ENCODE measurements around the gene DCAF15.

Gene DCAF15

DNA sequence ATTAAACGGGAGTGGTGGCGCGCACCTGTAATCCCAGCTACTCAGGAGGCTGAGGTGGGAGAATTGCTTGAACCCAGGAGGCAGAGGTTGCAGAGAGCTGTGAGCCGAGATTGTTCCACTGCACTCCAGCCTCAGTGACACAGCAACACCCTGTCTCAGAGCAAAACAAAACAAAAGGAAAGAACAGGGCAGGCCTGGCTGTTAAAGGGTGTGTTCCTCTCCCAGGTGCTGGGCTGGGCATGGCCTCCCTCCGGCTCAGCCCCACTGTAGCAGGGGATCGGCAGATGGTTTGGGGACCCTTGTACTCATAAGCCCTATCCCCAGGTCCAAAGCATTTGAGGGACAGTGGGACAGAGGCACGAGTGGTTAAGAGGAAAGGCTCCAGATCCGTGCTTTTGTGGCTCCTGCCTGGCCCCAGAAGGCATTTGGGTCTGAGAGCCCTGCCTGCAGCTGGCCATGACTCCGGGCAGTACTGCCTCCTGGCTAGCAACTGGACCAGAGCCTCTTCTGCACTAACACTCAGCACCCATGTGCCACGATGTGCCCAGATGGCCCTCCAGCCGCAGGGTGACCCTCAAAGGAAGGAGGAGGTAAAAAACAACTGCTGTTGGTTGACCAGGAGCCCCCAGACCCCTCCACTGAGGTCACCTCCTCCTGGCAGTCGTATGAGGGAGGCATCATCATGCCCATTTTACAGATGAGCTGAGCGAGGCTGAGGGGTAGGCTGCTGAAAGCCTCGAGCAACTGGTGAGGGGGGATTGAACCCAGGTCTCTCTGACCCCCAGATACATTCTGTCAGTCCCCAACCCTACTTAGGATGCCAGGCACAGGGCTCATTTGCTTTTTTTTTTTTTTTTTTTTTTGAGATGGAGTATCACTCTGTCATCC lies 43.8 kb downstream of the DCAF15 start:
- no peak for DNase-seq

DNA sequence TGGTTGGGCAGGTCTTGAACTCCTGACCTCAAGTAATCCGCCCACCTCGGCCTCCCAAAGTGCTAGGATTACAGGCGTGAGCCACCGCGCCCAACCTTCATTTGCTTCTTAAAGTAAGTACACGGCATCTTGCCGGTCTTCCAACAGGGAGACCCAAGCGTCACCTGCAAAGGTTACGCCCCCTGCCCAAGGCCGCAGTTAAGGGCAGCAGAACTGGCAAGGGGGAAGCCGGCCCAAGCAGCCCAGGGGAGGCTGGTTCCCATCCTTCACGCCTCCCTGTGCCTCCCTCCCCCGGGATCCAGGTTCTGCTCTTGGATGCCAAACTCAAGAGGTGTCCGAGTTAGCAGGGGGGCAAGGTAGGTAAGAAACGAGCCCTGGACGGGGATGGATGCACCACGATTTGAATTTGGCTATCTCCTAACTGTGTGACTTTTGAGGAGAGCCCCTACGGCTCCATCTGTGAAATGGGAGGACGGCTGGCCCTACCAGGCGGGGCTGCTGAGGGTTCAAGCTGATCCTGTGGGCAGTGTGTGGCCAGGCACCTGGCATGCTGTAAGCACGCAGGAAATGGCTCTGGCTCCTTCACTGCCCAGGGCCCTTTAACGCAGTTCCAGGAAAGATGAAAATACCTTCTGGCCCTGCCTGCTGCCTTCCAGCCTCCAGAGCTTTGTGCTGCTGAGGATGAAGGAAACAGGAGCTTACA lies 44.8 kb downstream of the DCAF15 start:
- DNase-seq = no peak

DNA sequence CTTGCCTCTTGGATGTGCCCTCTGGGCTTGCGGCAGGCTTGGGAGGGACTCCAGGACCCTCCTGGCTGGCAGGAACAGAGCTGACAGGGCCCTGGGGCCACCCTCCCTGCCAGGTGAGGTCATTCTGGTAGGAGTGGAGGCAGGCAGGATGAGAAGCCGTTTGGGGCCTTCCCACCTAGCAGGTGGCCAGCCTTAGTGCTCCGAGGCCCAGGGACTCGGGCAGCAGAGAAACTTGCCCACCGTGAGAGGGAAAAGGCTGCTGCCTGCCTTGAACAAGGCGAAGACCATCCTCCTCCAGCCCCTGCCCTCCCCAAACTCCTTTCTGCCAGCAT lies 45.3 kb downstream of the DCAF15 start:
- no peak for DNase-seq

DNA sequence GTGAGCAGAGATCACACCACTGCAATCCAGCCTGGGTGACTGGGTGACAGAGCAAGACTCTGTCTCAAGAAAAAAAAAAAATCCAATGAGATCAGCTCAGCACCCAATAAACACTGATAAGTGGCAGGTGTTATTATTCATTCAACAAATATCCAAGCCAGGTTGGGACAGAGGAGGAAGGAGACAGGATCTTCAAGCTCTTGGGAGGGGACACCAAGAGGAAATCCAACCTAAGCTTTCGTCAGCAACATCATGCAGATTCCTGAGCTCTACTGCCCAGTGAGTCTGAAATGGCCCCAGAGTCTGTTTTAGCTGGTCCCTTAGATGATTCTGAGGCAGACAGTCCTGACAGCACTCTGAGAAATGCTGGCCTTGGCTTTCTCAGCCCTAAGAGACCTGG lies 46.1 kb downstream of the DCAF15 start:
- no peak for DNase-seq

DNA sequence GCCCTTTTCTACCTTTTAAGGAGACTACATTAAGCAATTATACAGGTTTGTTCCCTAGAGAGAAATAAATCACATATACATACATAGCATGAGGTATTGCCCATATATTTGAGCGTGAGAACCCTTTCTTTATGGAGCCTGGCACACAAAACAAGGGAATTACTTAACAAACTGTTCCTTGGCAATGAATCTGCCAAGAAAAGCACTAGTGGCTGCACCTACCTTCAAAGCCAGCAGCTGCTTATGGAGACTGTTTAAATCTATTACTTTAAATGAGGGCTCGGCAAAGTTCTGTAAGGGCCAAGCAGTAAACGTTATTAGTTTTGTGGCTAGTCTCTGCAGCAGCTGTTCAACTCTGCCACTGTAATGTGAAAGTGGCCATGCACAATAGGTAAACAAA lies 46.8 kb downstream of the DCAF15 start:
- DNase-seq = no peak

DNA sequence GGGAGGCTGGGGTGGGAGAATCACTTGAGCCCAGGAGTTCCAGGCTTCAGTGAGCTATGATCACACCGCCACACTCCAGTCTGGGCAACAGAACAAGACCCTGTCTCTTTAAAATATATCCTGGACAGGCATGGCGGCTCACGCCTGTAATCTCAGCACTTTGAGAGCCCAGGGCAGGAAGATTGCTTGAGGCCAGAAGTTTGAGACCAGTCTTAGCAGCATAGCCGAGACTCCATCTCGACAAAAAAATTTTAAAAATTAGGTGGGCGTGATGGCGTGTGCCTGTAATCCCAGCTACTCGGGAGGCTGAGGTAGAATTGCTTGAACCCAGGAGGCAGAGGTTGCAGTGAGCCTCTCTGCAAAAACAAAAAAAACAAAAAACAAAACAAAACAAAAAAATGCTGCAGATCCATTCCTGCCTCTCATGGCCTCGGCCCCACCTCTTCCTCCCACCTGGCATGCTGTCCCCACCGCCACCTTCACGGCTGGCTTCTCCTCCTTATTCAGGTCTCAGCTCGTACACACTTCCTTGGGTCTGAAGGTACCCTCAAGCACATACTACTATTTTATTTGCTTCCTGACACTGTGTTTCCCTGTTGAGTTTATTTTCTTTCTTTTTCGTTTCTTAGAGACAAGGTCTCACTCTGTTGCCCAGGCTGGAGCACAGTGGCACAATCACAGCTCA lies 48.5 kb downstream of the DCAF15 start:
- no peak for DNase-seq

DNA sequence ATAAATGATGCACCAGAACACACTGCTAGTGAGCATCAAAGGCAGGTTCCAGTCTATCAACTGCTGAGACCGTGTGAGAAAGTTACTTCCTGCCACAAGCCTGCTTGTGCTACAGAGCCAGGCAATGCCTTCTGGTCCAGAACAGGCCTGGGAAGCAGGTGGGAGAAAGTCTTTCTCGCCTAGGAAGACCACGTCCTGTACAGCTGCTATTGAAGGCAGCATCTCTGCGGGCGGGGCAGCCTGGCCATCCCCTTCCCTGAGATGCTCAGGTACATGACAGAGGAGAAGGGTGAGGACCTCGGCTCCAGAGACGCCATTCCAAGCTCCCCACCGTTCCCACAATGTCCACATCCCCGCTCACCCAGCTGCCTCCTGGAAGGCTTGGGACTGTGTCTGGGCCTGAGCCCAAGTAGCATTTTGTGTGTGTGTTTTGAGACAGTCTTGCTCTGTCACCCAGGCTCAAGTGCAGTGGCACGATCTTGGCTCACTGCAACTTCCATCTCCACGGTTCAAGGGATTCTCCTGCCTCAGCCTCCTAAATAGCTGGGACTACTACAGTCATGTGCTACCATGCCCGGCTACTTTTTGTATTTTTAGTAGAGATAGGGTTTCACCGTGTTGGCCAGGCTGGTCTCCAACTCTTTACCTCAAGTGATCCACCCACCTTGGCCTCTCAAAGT lies 50.4 kb downstream of the DCAF15 start:
- peak; percentile 71 for DNase-seq

DNA sequence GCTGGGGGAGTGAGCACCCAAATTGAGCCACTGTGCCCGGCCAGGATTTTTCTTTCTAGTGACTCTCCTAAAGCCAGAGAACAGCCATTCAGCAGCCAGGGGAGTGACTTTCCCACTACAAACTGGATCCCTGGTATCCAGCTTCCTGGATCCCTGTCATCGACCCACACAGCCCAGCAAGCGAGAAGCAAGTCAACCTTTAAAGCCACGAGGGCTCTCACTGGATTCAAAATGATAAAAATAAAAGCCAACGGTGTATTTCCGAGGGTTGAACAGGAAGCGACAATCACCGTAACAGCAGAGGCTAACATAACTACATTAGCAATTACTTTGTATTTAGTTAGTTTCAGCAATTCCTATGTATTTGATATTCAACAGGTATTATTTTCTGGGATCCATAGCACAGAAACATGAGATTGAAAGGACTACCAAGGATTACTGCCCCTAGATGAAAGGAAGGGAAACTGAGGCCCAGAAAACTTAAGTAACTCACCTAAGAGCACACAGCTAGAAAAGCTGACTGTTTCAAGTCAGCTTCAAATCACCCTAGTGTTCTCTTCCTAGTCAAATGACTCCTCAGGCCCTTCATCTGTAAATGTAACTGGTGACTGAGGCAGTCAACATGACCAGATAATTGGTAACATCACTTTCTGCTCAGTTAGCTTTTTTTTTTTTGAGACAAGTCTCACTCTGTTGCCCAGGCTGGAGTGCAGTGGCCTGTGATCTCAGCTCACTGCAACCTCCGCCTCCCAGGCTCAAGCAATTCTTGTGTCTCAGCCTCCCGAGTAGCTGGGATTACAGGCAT lies 51.1 kb downstream of the DCAF15 start:
- peak; percentile 60 for DNase-seq

DNA sequence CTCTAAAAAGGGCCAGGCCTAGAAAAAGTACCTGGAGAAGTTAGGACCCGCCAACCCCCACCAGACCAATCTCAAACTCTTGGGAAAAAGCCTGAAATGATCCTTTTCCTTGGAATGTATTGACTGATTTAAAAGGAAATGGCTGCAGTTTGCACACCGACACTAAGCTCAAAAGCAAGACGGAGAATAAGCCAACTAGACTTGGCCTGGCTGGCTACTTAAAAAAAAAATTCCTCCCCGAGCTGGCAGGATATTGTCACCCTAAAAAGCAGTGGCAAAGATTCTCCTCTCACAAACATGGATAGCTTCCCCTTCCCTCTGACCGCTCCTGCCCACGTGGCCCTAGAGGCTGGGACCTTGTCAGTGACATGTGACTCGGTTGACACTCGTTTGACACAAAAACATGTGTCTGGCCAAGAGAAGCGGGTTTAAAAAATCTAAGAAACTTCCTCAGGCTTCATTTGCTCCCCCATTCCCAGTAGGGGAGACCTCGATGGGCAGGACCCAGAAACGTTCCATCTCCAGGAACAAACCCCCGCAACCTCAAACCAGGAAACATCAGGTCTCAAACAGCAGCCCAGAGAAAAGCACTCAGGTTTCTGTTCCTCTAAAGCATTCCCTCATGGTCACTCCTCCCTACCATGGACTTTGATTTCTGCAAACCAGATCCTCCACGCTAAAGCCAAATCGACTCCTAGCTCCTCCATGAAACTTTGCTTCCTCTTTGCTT lies 52.5 kb downstream of the DCAF15 start:
- DNase-seq = peak; percentile 22

DNA sequence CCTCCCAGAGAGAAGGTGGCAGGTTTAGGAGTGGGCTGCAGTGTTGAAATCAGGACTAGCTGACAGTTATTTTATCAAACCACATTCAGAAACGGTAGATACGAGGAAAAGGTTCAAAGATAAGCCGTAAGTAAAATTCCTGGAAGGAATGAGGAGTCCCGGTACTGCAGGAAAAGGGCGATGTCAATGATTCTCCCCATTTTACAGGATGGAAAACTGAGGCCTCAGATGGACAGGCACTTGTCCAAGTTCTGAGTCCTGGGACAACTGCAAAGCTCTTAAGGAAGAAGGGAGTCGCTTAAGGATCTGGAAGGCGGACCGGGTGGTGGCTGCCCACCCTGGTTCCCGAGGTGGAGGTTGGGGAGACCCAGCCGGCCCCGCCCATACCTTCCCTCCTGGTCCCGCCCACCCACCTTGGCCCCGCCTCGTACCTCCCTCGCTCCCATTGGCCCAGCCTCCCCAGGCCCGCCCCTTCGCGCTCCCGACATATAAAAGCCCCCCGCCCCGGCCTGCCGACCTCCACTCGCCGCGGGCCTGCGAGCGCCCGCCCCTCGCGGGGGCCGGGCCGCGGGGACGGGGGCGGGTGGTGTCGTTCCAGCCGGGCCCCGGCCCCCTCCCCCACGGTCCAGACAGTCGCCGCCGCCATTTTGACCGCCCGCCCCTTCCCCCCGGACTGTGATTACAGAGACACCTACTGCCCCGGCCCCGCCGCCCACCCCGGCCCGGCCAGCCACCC lies 53.2 kb downstream of the DCAF15 start:
- peak; percentile 96 for DNase-seq

DNA sequence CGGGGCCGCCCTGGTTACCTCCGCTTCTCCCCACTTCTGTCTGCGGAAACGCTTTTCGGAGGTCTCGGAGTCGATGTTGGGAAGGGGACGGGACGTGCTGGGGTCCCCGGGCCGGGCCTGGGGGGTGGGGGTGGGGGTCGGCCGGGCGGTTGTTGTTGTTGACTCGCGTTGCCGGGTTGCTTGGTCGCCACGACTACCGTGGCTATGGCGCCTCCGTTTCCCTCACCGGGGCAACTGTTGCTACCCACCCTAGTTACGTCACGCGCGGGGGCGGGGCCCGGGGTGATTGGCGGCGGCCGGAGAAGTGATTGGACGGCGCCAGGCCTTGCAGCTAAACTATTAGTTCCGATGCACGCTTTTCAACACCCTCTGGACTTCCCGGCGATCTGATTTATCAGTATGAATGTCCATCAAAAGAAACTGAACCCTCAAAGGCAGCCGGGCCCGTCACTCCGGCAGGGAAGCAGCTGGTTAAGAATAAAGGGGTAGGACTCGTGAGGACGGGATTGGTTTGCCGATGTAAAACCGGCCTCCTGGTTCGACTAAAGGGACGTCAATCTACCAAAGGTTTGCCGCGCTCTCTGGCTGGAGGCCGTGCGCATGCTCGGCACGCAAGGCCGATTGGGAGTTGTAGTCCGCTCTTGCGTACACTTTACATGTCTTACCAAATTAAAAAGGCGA lies 53.9 kb downstream of the DCAF15 start, which contains the start of gene RFX1:
TSS of gene RFX1 (minus strand) at position 236 of the 681 bp plus-strand sequence. CDS start 12,477 bp downstream, outside the sequence.
- peak; percentile 100 for DNase-seq

DNA sequence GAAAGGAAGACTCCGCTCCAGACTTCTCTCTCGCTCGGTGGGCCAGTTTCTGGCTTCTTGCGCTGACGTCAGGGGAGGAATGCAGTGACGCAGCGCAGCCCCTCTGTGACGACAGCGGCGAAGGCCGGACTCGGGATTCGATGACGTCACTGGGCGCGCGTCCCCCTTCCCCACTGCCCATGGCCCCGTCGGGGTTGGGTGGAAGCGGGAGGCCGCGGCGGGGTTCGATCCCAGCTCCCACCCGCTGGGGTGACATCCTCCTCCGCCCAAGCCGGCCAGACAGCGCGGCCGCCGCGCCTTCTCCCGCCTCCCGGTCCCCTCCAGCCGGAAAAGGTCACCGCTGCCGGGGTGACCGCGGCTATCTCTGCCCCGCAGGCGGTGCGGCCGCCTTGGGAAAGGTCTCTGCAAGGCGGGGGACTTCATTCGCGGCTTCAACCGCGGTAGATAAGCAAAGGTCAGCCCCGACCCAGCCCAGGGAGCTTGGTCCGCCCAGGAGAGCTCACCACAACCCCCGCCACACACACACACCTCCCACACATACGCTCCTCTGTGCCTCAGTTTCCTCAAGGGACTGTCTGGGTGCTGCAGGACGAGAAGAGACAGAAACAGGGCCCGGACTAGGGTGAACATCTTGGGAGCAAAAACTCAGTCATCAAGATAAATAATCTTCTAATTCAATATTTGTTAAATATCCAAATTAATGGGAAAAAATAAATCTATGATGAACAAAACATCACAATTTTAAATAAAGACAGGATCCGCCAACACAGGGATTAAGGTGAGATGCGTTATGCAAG lies 54.7 kb downstream of the DCAF15 start:
- no peak for DNase-seq

Measured in CD4-positive, alpha-beta T cell treated with Interleukin-12 subunit alpha and Interleukin-12 subunit beta, for 1 hour (primary cell).